GM12892 (cell line): ENCODE results near the gene CNTNAP2.

Experiments used
- DNase-seq: peaks from one replicate; pipeline ENCODE4 v3.0.0; 2011; ENCODE audit not compliant: insufficient read length
- FAIRE-seq: peaks from 2 replicates; lab custom pipeline; 2011; peaks lifted over from hg19 to GRCh38; lab: Jason Lieb, UNC
- POLR2A ChIP-seq: IDR thresholded peaks from 2 replicates; pipeline ENCODE4 v1.6.1; 2011; ENCODE audit warnings: low read depth, low read length, control low read depth
- POLR2AphosphoS5 ChIP-seq: IDR thresholded peaks from 2 replicates; pipeline ENCODE4 v1.6.1; 2011; ENCODE audit warnings: low read depth, low read length, control low read depth
- TAF1 ChIP-seq: IDR thresholded peaks from 2 replicates; pipeline ENCODE4 v1.6.1; 2011; ENCODE audit warnings: low read depth, mild to moderate bottlenecking, control low read depth, low read length, borderline replicate concordance

Gene CNTNAP2

DNA sequence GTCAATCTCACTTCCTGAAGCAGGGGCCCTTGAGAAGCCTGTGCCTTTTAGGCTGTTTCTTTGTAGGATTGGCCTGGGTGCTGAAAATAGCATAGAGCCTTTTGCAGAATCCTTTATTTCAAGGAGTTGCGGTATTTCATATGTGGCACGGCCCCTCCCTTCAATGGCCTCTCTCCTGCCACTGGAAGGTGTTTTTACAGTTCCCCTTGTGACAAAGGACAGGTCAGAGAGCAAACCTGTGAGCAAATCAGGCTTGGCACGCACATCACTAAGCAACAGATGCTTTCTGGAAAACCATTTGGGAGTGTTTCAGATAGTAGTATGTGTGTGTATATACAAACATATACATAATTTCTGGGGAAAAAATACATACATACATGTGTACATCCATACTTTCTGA is 2085.4 kb downstream of the CNTNAP2 start:
- DNase-seq (no peak), FAIRE-seq (no peak)
- TF ChIP-seq POLR2A = no peak
- no peak for TF ChIP-seq POLR2AphosphoS5
- no peak for TF ChIP-seq TAF1

GRCh38 chr7:148204639-148205304 is 2088.2 kb downstream of the CNTNAP2 start:
- FAIRE-seq (no peak), DNase-seq (no peak)
- TF ChIP-seq POLR2A (no peak), TAF1 (no peak), POLR2AphosphoS5 (no peak)

GRCh38 chr7:148209643-148210190 is 2093.1 kb downstream of the CNTNAP2 start:
- DNase-seq (no peak), FAIRE-seq (no peak)
- TF ChIP-seq TAF1 (no peak), POLR2A (no peak), POLR2AphosphoS5 (no peak)

- no peak for DNase-seq
- no peak for TF ChIP-seq POLR2AphosphoS5
- TF ChIP-seq TAF1 = no peak
- no peak for TF ChIP-seq POLR2A
- no peak for FAIRE-seq
Measured at GRCh38 chr7:148210804-148211325, 2094.3 kb downstream of the CNTNAP2 start.

DNA sequence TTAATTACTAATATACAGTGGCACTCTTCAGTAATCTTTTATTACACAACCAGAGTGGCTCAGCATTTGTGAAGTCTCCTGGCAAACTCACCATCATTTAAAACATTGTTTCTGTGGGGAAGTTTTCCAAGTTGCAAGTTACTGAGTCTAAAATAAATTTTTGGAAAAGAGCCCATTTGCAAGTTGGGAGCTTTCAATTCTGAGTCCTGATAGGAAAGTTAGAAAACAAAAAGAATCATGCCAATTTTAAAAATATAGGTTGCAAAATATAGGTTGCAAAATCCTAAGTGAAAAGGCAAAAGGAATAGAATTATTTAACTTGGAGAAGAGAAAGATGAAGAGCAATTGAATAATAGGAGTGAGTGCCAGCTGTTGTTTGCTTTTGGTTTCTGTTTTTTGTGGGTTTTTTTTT is 2095.1 kb downstream of the CNTNAP2 start:
- no peak for DNase-seq
- no peak for FAIRE-seq

DNA sequence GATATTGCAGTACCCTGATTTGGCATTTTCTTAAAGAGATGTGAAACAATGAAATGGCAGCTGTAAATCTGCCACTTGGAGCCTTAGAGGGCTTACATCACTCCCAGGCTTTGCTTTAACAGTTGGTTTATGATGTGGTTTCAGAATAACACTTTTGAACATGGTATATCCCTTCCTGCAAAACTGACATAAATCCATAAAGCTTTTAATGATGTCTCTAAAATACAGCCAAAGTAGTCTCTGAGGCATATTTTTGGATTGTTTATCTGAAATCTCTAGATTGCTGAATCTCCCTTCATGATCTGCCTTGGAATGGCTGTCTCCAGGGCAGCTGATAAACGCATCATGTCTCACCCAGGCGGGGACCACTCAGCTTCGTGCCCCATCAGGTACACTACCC is 2096.1 kb downstream of the CNTNAP2 start:
- DNase-seq (no peak), FAIRE-seq (no peak)
- TF ChIP-seq TAF1 (no peak), POLR2AphosphoS5 (no peak), POLR2A (no peak)

More for the DNA sequence above, 2095.1 kb downstream of the CNTNAP2 start:
- TF ChIP-seq POLR2AphosphoS5 (no peak), TAF1 (no peak), POLR2A (no peak)

DNA sequence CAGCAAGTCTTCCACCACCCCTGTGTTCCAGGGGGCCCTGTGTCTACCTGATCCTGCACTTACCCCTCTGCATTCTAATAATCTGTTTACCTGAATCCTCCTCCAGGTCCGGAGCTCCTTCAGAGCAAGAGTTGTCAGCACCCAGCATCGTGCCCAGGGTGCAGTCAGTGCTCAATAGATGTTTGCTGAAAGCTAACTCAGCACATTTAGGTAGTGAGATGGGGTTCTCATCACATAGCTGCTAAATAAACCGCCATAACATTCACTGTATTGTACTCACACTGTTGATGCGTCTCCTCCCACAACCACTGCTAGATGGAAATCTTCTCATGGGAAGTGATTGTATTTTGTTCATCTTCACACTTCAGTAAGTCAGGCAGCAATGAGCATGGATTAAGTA is 2097.5 kb downstream of the CNTNAP2 start:
- FAIRE-seq (no peak), DNase-seq (no peak)
- TF ChIP-seq POLR2A (no peak), TAF1 (no peak), POLR2AphosphoS5 (no peak)

DNA sequence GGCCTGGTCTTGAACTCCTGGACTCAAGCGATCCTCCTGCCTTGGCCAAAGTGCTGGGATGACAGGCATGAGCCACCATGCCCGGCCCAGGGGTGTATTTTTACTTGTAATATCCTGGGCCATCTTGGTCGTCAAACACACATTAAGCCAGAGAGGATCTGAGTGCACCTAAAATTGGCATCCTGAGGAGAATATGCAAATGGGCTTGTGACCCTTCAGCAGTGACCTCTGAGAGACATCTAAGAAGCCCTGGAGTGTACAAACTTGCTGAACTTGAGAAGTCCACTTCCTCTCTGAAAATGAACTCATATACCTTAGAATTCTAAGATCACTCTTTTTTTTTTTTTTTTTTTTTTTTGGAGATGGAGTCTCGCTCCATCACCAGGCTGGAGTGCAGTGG is 2102.0 kb downstream of the CNTNAP2 start:
- no peak for DNase-seq
- TF ChIP-seq POLR2AphosphoS5 = no peak
- no peak for TF ChIP-seq TAF1
- no peak for TF ChIP-seq POLR2A
- no peak for FAIRE-seq

- TF ChIP-seq TAF1 = no peak
- TF ChIP-seq POLR2AphosphoS5 = no peak
- TF ChIP-seq POLR2A = no peak
- DNase-seq (no peak), FAIRE-seq (no peak)
Measured at GRCh38 chr7:148222721-148223120, 2106.1 kb downstream of the CNTNAP2 start.

DNA sequence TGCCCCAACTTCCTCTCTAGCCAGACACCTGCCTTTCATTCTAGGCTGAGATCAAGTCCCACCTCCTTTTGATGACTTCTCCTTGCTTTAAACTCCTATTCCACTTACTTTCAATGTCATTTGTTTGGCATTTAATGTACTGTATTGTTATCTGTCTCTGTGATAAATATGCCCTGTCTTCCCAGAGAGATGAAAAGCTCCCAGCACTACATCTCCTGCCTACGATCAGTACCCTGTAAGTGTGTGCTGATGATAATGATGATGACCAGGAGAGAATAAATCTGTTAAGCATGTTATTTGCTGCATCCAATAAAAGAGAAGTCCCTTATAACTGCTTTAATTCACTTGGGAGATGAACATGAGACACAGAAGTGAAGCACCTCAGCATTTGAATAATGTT is 2106.6 kb downstream of the CNTNAP2 start:
- no peak for DNase-seq
- FAIRE-seq = no peak
- no peak for TF ChIP-seq POLR2AphosphoS5
- no peak for TF ChIP-seq TAF1
- TF ChIP-seq POLR2A = no peak

DNA sequence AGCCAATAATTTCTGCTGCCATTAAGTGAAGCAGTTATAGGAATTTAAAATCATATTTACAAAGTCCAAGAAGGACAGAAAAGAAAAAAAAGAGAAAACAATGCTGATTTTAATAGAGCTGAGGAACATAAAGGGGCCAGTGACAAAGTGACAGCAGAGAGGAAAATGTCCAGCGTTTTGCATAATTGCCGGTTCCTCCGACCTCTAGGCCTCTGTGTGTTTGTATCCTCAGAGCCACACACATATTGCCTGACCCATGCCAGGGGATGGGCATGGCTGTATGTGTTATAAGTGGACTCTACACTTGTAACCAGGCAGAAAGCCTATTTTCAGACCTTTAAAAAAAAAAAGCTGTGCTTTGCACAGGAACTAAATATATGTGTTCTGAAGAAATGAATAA is 2107.1 kb downstream of the CNTNAP2 start:
- no peak for FAIRE-seq
- DNase-seq = no peak
- TF ChIP-seq TAF1 (no peak), POLR2A (no peak), POLR2AphosphoS5 (no peak)

GRCh38 chr7:148230296-148230695 is 2113.7 kb downstream of the CNTNAP2 start:
- DNase-seq (no peak), FAIRE-seq (no peak)
- TF ChIP-seq POLR2A (no peak), TAF1 (no peak), POLR2AphosphoS5 (no peak)

GRCh38 chr7:148230883-148231282 is 2114.3 kb downstream of the CNTNAP2 start:
- DNase-seq (no peak), FAIRE-seq (no peak)
- TF ChIP-seq TAF1 (no peak), POLR2A (no peak), POLR2AphosphoS5 (no peak)
